ENCODE results near the gene ASB2. TPM values are rescaled to one million over a fixed set of nuclear protein-coding genes. Genes with fewer than 3 reads are reported as not detected.

ASB2 gene
- total and polyA plus RNA-seq, 2 donors (not counting 1 experiment from before 2014, with no cell fraction given) = 0.99 to 1.5 TPM

DNA sequence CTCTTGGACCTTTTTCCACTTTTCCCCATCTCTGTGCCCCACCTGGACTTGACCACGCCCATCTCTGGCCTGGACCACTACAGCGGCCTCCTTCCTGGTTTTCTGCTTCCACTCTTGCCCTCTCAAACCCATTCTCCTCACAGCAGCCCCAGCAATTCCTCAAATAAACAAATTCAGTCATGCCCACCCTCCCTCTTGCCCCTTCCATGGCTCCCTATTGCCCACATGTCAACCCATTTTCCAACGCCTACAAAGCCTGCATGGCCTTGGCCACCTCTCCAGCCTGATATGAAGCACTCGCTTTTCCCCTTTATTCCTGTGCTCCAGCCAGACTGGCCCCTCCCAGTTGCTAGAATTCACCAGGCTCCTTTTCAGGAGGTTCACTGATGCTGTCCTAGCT is 43.9 kb upstream of the ASB2 start:
- H3K9ac ChIP-seq (ENCODE audit: insufficient read depth, low read length) = no peak overlapping the region
- no peaks in the 10 kb centered on the region for H3K9me3 ChIP-seq (ENCODE audit: control insufficient read depth, insufficient read depth, low read depth, low read length)
- no peak overlapping the region for H2AFZ ChIP-seq (ENCODE audit: low read length)
- H3K27ac ChIP-seq (ENCODE audit: insufficient read depth, low read length) = no peak overlapping the region
- no peak for DNase-seq (ENCODE audit: low read depth in 2 of 2)
- H3K79me2 ChIP-seq (ENCODE audit: control insufficient read depth, insufficient read depth, low read length) = no peaks in the 10 kb centered on the region
- no peak overlapping the region for H3K4me3 ChIP-seq (replicated peaks in 1 of 4; ENCODE audit: control extremely low read depth in 1 of 4, insufficient read depth in 1 of 4, low read depth in 3 of 4, low read length in 4 of 4)
- peaks cover 5% of the 10 kb centered on the region for H3K27me3 ChIP-seq (ENCODE audit: control insufficient read depth, insufficient read depth, low read length)
- no peaks in the 10 kb centered on the region for H3K4me1 ChIP-seq (ENCODE audit: control insufficient read depth, extremely low read depth, insufficient read depth, low read length)
- H3K36me3 ChIP-seq (ENCODE audit: control insufficient read depth, insufficient read depth, low read length) = no peaks in the 10 kb centered on the region
- H3K4me2 ChIP-seq (ENCODE audit: extremely low read depth, insufficient read depth, low read length) = no peak overlapping the region
- no peaks in the 10 kb centered on the region for H4K20me1 ChIP-seq (ENCODE audit: control insufficient read depth, extremely low read depth, insufficient read depth, low read length)
- TF ChIP-seq EZH2 (IDR thresholded peaks at IDR 0.05; ENCODE audit: low read length, missing control alignments) = no peak
- TF ChIP-seq, protein P1, sequence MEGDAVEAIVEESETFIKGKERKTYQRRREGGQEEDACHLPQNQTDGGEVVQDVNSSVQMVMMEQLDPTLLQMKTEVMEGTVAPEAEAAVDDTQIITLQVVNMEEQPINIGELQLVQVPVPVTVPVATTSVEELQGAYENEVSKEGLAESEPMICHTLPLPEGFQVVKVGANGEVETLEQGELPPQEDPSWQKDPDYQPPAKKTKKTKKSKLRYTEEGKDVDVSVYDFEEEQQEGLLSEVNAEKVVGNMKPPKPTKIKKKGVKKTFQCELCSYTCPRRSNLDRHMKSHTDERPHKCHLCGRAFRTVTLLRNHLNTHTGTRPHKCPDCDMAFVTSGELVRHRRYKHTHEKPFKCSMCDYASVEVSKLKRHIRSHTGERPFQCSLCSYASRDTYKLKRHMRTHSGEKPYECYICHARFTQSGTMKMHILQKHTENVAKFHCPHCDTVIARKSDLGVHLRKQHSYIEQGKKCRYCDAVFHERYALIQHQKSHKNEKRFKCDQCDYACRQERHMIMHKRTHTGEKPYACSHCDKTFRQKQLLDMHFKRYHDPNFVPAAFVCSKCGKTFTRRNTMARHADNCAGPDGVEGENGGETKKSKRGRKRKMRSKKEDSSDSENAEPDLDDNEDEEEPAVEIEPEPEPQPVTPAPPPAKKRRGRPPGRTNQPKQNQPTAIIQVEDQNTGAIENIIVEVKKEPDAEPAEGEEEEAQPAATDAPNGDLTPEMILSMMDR (conservative IDR thresholded peaks at IDR 0.05 in 1 of 2, IDR thresholded peaks at IDR 0.05 in 1 of 2; ENCODE audit: low read depth in 1 of 2, low read length in 2 of 2) = no peak

- DNase-seq (ENCODE audit: low read depth in 2 of 2) = no peak
- no peak overlapping the region for H2AFZ ChIP-seq (ENCODE audit: low read length)
These were observed 43.0 kb upstream of the ASB2 start for GRCh38 chr14:94019329-94019728.

GRCh38 chr14:94018308-94018707 is 41.9 kb upstream of the ASB2 start:
- DNase-seq (ENCODE audit: low read depth in 2 of 2) = no peak
- no peaks in the 10 kb centered on the region for H3K36me3 ChIP-seq (ENCODE audit: control insufficient read depth, insufficient read depth, low read length)
- H3K9me3 ChIP-seq (ENCODE audit: control insufficient read depth, insufficient read depth, low read depth, low read length) = no peaks in the 10 kb centered on the region
- H4K20me1 ChIP-seq (ENCODE audit: control insufficient read depth, extremely low read depth, insufficient read depth, low read length) = no peaks in the 10 kb centered on the region
- no peak overlapping the region for H3K4me3 ChIP-seq (replicated peaks in 1 of 4; ENCODE audit: control extremely low read depth in 1 of 4, insufficient read depth in 1 of 4, low read depth in 3 of 4, low read length in 4 of 4)
- no peaks in the 10 kb centered on the region for H3K4me1 ChIP-seq (ENCODE audit: control insufficient read depth, extremely low read depth, insufficient read depth, low read length)
- H3K27me3 ChIP-seq (ENCODE audit: control insufficient read depth, insufficient read depth, low read length) = peaks cover 2% of the 10 kb centered on the region
- no peak overlapping the region for H3K9ac ChIP-seq (ENCODE audit: insufficient read depth, low read length)
- TF ChIP-seq, protein P1 (conservative IDR thresholded peaks at IDR 0.05 in 1 of 2, IDR thresholded peaks at IDR 0.05 in 1 of 2; ENCODE audit: low read depth in 1 of 2, low read length in 2 of 2) = no peak
- TF ChIP-seq EZH2 (IDR thresholded peaks at IDR 0.05; ENCODE audit: low read length, missing control alignments) = no peak
- no peaks in the 10 kb centered on the region for H3K79me2 ChIP-seq (ENCODE audit: control insufficient read depth, insufficient read depth, low read length)
- H2AFZ ChIP-seq (ENCODE audit: low read length) = no peak overlapping the region
- no peak overlapping the region for H3K27ac ChIP-seq (ENCODE audit: insufficient read depth, low read length)
- no peak overlapping the region for H3K4me2 ChIP-seq (ENCODE audit: extremely low read depth, insufficient read depth, low read length)

More at GRCh38 chr14:94019329-94019728, 43.0 kb upstream of the ASB2 start:
- H3K27ac ChIP-seq (ENCODE audit: insufficient read depth, low read length) = no peak overlapping the region
- no peaks in the 10 kb centered on the region for H3K9me3 ChIP-seq (ENCODE audit: control insufficient read depth, insufficient read depth, low read depth, low read length)
- H3K4me2 ChIP-seq (ENCODE audit: extremely low read depth, insufficient read depth, low read length) = no peak overlapping the region
- no peaks in the 10 kb centered on the region for H3K36me3 ChIP-seq (ENCODE audit: control insufficient read depth, insufficient read depth, low read length)
- H3K79me2 ChIP-seq (ENCODE audit: control insufficient read depth, insufficient read depth, low read length) = no peaks in the 10 kb centered on the region
- no peaks in the 10 kb centered on the region for H4K20me1 ChIP-seq (ENCODE audit: control insufficient read depth, extremely low read depth, insufficient read depth, low read length)
- H3K4me1 ChIP-seq (ENCODE audit: control insufficient read depth, extremely low read depth, insufficient read depth, low read length) = no peaks in the 10 kb centered on the region
- H3K9ac ChIP-seq (ENCODE audit: insufficient read depth, low read length) = no peak overlapping the region
- peaks cover 5% of the 10 kb centered on the region for H3K27me3 ChIP-seq (ENCODE audit: control insufficient read depth, insufficient read depth, low read length)
- TF ChIP-seq EZH2 (IDR thresholded peaks at IDR 0.05; ENCODE audit: low read length, missing control alignments) = no peak
- TF ChIP-seq, protein P1 (conservative IDR thresholded peaks at IDR 0.05 in 1 of 2, IDR thresholded peaks at IDR 0.05 in 1 of 2; ENCODE audit: low read depth in 1 of 2, low read length in 2 of 2) = no peak
- H3K4me3 ChIP-seq (replicated peaks in 1 of 4; ENCODE audit: control extremely low read depth in 1 of 4, insufficient read depth in 1 of 4, low read depth in 3 of 4, low read length in 4 of 4) = no peak overlapping the region
